NT2/D1 (cell line): ENCODE measurements around the gene CADPS2.

Experiments
- YY1 ChIP-seq: IDR thresholded peaks from 2 replicates; pipeline ENCODE4 v1.6.1; 2011; ENCODE audit not compliant: insufficient read length, insufficient read depth
- ZNF274 ChIP-seq: IDR thresholded peaks from 2 replicates; pipeline ENCODE4 v1.6.1; 2011; ENCODE audit warnings: mild to moderate bottlenecking, low read depth, low read length

DNA sequence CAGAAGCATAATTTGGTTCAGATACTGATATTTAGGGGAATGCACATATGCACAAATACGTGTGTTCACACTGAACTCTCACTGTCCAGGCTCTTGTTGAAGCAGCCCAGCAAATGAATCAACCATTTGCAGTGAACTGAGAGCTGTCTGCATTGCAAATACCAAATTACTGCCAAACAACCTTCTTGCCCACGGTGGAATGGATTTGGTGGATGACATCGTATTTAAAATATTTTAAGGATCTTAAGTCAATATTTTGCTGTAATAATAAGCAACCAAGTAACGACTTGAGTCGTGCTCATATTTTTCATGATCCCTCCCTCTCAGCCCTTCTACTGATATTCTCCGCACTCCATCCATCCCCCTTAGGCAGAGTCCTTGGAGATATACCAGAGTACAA lies 473.8 kb downstream of the CADPS2 start:
- TF ChIP-seq YY1 (no peak), ZNF274 (no peak)
